ENCODE results near the gene ADAMTS8. TPM values are rescaled to one million over a fixed set of nuclear protein-coding genes. Genes with fewer than 3 reads are reported as not detected.
A peak's percentile ranks its signal among the peaks of the same experiment; 100 is the strongest.

ADAMTS8 gene
- total RNA-seq, 1 donor from 2014 or later = 1.5 TPM

- intact Hi-C loops (cut with DNase I) = loop anchor here (10.0 kb wide), 1 partner anchor 225 kb away; no protein-coding TSS in a partner anchor
- Histone ChIP-seq H3K9me3 (no peaks in the 10 kb centered on the region), H3K27ac (peak overlapping the region; percentile 68), H3K4me3 (peak overlapping the region; percentile 54 to 74), H3K4me1 (peaks cover 38% of the 10 kb centered on the region), H3K36me3 (no peaks in the 10 kb centered on the region), H3K27me3 (no peaks in the 10 kb centered on the region)
- TF ChIP-seq CTCF (IDR thresholded peaks at IDR 0.05) (no peak), POLR2AphosphoS5 (IDR thresholded peaks at IDR 0.05; ENCODE audit: insufficient read depth in 1 of 2, low read depth in 1 of 2) (no peak), POLR2A (IDR thresholded peaks at IDR 0.05) (no peak)
- no peak for DNase-seq (ENCODE audit: extremely low spot score in 2 of 2)
These were observed 21.0 kb upstream of the ADAMTS8 start for GRCh38 chr11:130449310-130449990.

- no peaks in the 10 kb centered on the region for H3K9me3 ChIP-seq
- intact Hi-C loops (cut with DNase I) = loop anchor here (10.0 kb wide), 1 partner anchor 226 kb away; no protein-coding TSS in a partner anchor
- TF ChIP-seq POLR2AphosphoS5 (IDR thresholded peaks at IDR 0.05; ENCODE audit: insufficient read depth in 1 of 2, low read depth in 1 of 2) (peak in 1 of 2 donors; percentile 76), CTCF (IDR thresholded peaks at IDR 0.05) (no peak), POLR2A (IDR thresholded peaks at IDR 0.05) (no peak)
- H3K4me3 ChIP-seq = peak within 1 kb of the TSS; percentile 54 to 74
- no peaks in the 10 kb centered on the region for H3K36me3 ChIP-seq
- peaks cover 36% of the 10 kb centered on the region for H3K4me1 ChIP-seq
- H3K27ac ChIP-seq = peak within 1 kb of the TSS; percentile 68
- no peak for DNase-seq (ENCODE audit: extremely low spot score in 2 of 2)
- H3K27me3 ChIP-seq = no peaks in the 10 kb centered on the region
These were observed 20.3 kb upstream of the ADAMTS8 start, which contains the start of gene ADAMTS15 for GRCh38 chr11:130448416-130449309. Gene ADAMTS15 (plus strand): TSS chr11:130448645. CDS start chr11:130448974, 329 bp downstream.

GRCh38 chr11:130448039-130448415, 19.6 kb upstream of the ADAMTS8 start:
- Histone ChIP-seq H3K27ac (peak overlapping the region; percentile 68), H3K4me3 (peak overlapping the region; percentile 54 to 74), H3K9me3 (no peaks in the 10 kb centered on the region), H3K36me3 (no peaks in the 10 kb centered on the region), H3K4me1 (peaks cover 36% of the 10 kb centered on the region), H3K27me3 (no peaks in the 10 kb centered on the region)
- TF ChIP-seq POLR2AphosphoS5 (IDR thresholded peaks at IDR 0.05; ENCODE audit: insufficient read depth in 1 of 2, low read depth in 1 of 2) (no peak), POLR2A (IDR thresholded peaks at IDR 0.05) (no peak), CTCF (IDR thresholded peaks at IDR 0.05) (no peak)
- no peak for DNase-seq (ENCODE audit: extremely low spot score in 2 of 2)
- intact Hi-C loops (cut with DNase I) = loop anchor here (10.0 kb wide), 1 partner anchor 227 kb away; no protein-coding TSS in a partner anchor

GRCh38 chr11:130445788-130446187, 17.4 kb upstream of the ADAMTS8 start:
- intact Hi-C loops (cut with DNase I) = loop anchor here (10.0 kb wide), 1 partner anchor 229 kb away; no protein-coding TSS in a partner anchor
- no peak for DNase-seq (ENCODE audit: extremely low spot score in 2 of 2)
- TF ChIP-seq POLR2A (IDR thresholded peaks at IDR 0.05) (no peak), POLR2AphosphoS5 (IDR thresholded peaks at IDR 0.05; ENCODE audit: insufficient read depth in 1 of 2, low read depth in 1 of 2) (no peak), CTCF (IDR thresholded peaks at IDR 0.05) (no peak)
- no peaks in the 10 kb centered on the region for H3K27me3 ChIP-seq
- no peak overlapping the region for H3K4me3 ChIP-seq
- H3K36me3 ChIP-seq = no peaks in the 10 kb centered on the region
- no peaks in the 10 kb centered on the region for H3K9me3 ChIP-seq
- no peak overlapping the region for H3K27ac ChIP-seq
- peaks cover 28% of the 10 kb centered on the region for H3K4me1 ChIP-seq

All from vagina (tissue), 2 donors.